ENCODE measurements around the gene KTN1. TPM values are rescaled to one million over a fixed set of nuclear protein-coding genes. Genes with fewer than 3 reads are reported as not detected.

The KTN1 gene
- total and polyA plus RNA-seq, 2 experiments from 2014 or later = 124 to 607 TPM

DNA sequence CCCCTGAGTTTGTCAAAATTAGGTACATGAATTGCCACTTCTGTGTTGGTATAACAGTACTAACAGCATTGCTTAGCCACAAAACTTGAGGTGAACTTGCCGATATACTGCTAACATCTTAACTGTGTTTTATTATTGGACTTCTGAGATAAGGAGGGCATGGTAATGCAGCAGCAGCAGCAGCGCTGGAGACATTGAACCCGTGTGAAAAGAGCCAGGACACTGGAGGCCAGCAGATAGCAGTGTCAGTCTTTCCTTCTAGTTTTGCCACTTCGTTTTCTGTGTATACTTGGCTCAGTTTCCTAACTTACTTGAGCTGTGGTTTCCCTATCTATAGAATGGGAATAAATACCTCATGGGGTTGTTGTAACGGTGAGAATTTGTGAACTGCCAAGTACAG is 82.7 kb downstream of the KTN1 start:
- Histone ChIP-seq H3K4me1 (ENCODE audit: insufficient read depth) (no peaks in the 10 kb centered on the region), H3K4me2 (no peak overlapping the region), H3K4me3 (no peak overlapping the region), H3K27me3 (ENCODE audit: insufficient read depth) (no peaks in the 10 kb centered on the region), H4K20me1 (replicated peaks; ENCODE audit: insufficient read depth) (no peaks in the 10 kb centered on the region), H3K79me2 (replicated peaks; ENCODE audit: insufficient read depth) (no peaks in the 10 kb centered on the region), H3K27ac (ENCODE audit: low read depth) (no peak overlapping the region), H2AFZ (no peak overlapping the region), H3F3A (replicated peaks; ENCODE audit: low read depth) (no peaks in the 10 kb centered on the region), H3K9me2 (ENCODE audit: insufficient read depth) (no peaks in the 10 kb centered on the region), H3K36me3 (ENCODE audit: insufficient read depth) (peaks cover 9% of the 10 kb centered on the region; the same call in 1 of the 2 replicates)
- Mint-ChIP-seq H3K27ac (no peak overlapping the region), H3K36me3 (ENCODE audit: low read depth) (peaks cover 34% of the 10 kb centered on the region; the same call in 2 of the 3 replicates), H3K4me3 (no peak overlapping the region), H3K4me1 (no peaks in the 10 kb centered on the region), H3K9me3 (no peaks in the 10 kb centered on the region), H3K27me3 (ENCODE audit: insufficient read depth, low read depth, poor library complexity) (no peaks in the 10 kb centered on the region)
- TF ChIP-seq NANOG (IDR thresholded peaks at IDR 0.05; ENCODE audit: borderline replicate concordance) (no peak), EZH2 (IDR thresholded peaks at IDR 0.05; ENCODE audit: low read depth, unreplicated experiment) (no peak), CREB1 (CRISPR knock-in tag; IDR thresholded peaks at IDR 0.05; ENCODE audit: low read depth) (no peak), ZNF114 (CRISPR knock-in tag; IDR thresholded peaks at IDR 0.05) (no peak), JUNB (IDR thresholded peaks at IDR 0.05; ENCODE audit: unreplicated experiment) (no peak), STAT1 (IDR thresholded peaks at IDR 0.05; ENCODE audit: unreplicated experiment) (no peak), POLR2AphosphoS5 (IDR thresholded peaks at IDR 0.05; ENCODE audit: low read depth) (no peak), EZH2phosphoT487 (IDR thresholded peaks at IDR 0.05; ENCODE audit: unreplicated experiment) (no peak), ZNF331 (CRISPR knock-in tag; IDR thresholded peaks at IDR 0.05; ENCODE audit: low read depth) (no peak)
- TF ChIP-seq, protein P1, sequence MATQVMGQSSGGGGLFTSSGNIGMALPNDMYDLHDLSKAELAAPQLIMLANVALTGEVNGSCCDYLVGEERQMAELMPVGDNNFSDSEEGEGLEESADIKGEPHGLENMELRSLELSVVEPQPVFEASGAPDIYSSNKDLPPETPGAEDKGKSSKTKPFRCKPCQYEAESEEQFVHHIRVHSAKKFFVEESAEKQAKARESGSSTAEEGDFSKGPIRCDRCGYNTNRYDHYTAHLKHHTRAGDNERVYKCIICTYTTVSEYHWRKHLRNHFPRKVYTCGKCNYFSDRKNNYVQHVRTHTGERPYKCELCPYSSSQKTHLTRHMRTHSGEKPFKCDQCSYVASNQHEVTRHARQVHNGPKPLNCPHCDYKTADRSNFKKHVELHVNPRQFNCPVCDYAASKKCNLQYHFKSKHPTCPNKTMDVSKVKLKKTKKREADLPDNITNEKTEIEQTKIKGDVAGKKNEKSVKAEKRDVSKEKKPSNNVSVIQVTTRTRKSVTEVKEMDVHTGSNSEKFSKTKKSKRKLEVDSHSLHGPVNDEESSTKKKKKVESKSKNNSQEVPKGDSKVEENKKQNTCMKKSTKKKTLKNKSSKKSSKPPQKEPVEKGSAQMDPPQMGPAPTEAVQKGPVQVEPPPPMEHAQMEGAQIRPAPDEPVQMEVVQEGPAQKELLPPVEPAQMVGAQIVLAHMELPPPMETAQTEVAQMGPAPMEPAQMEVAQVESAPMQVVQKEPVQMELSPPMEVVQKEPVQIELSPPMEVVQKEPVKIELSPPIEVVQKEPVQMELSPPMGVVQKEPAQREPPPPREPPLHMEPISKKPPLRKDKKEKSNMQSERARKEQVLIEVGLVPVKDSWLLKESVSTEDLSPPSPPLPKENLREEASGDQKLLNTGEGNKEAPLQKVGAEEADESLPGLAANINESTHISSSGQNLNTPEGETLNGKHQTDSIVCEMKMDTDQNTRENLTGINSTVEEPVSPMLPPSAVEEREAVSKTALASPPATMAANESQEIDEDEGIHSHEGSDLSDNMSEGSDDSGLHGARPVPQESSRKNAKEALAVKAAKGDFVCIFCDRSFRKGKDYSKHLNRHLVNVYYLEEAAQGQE (IDR thresholded peaks at IDR 0.05; ENCODE audit: unreplicated experiment) = no peak
- TF ChIP-seq, protein P2, sequence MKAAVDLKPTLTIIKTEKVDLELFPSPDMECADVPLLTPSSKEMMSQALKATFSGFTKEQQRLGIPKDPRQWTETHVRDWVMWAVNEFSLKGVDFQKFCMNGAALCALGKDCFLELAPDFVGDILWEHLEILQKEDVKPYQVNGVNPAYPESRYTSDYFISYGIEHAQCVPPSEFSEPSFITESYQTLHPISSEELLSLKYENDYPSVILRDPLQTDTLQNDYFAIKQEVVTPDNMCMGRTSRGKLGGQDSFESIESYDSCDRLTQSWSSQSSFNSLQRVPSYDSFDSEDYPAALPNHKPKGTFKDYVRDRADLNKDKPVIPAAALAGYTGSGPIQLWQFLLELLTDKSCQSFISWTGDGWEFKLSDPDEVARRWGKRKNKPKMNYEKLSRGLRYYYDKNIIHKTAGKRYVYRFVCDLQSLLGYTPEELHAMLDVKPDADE (IDR thresholded peaks at IDR 0.05) = no peak
- TF ChIP-seq, protein P3, sequence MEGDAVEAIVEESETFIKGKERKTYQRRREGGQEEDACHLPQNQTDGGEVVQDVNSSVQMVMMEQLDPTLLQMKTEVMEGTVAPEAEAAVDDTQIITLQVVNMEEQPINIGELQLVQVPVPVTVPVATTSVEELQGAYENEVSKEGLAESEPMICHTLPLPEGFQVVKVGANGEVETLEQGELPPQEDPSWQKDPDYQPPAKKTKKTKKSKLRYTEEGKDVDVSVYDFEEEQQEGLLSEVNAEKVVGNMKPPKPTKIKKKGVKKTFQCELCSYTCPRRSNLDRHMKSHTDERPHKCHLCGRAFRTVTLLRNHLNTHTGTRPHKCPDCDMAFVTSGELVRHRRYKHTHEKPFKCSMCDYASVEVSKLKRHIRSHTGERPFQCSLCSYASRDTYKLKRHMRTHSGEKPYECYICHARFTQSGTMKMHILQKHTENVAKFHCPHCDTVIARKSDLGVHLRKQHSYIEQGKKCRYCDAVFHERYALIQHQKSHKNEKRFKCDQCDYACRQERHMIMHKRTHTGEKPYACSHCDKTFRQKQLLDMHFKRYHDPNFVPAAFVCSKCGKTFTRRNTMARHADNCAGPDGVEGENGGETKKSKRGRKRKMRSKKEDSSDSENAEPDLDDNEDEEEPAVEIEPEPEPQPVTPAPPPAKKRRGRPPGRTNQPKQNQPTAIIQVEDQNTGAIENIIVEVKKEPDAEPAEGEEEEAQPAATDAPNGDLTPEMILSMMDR (conservative IDR thresholded peaks at IDR 0.05; ENCODE audit: low read depth in 2 of 2) = no peak
- TF ChIP-seq, protein P4, sequence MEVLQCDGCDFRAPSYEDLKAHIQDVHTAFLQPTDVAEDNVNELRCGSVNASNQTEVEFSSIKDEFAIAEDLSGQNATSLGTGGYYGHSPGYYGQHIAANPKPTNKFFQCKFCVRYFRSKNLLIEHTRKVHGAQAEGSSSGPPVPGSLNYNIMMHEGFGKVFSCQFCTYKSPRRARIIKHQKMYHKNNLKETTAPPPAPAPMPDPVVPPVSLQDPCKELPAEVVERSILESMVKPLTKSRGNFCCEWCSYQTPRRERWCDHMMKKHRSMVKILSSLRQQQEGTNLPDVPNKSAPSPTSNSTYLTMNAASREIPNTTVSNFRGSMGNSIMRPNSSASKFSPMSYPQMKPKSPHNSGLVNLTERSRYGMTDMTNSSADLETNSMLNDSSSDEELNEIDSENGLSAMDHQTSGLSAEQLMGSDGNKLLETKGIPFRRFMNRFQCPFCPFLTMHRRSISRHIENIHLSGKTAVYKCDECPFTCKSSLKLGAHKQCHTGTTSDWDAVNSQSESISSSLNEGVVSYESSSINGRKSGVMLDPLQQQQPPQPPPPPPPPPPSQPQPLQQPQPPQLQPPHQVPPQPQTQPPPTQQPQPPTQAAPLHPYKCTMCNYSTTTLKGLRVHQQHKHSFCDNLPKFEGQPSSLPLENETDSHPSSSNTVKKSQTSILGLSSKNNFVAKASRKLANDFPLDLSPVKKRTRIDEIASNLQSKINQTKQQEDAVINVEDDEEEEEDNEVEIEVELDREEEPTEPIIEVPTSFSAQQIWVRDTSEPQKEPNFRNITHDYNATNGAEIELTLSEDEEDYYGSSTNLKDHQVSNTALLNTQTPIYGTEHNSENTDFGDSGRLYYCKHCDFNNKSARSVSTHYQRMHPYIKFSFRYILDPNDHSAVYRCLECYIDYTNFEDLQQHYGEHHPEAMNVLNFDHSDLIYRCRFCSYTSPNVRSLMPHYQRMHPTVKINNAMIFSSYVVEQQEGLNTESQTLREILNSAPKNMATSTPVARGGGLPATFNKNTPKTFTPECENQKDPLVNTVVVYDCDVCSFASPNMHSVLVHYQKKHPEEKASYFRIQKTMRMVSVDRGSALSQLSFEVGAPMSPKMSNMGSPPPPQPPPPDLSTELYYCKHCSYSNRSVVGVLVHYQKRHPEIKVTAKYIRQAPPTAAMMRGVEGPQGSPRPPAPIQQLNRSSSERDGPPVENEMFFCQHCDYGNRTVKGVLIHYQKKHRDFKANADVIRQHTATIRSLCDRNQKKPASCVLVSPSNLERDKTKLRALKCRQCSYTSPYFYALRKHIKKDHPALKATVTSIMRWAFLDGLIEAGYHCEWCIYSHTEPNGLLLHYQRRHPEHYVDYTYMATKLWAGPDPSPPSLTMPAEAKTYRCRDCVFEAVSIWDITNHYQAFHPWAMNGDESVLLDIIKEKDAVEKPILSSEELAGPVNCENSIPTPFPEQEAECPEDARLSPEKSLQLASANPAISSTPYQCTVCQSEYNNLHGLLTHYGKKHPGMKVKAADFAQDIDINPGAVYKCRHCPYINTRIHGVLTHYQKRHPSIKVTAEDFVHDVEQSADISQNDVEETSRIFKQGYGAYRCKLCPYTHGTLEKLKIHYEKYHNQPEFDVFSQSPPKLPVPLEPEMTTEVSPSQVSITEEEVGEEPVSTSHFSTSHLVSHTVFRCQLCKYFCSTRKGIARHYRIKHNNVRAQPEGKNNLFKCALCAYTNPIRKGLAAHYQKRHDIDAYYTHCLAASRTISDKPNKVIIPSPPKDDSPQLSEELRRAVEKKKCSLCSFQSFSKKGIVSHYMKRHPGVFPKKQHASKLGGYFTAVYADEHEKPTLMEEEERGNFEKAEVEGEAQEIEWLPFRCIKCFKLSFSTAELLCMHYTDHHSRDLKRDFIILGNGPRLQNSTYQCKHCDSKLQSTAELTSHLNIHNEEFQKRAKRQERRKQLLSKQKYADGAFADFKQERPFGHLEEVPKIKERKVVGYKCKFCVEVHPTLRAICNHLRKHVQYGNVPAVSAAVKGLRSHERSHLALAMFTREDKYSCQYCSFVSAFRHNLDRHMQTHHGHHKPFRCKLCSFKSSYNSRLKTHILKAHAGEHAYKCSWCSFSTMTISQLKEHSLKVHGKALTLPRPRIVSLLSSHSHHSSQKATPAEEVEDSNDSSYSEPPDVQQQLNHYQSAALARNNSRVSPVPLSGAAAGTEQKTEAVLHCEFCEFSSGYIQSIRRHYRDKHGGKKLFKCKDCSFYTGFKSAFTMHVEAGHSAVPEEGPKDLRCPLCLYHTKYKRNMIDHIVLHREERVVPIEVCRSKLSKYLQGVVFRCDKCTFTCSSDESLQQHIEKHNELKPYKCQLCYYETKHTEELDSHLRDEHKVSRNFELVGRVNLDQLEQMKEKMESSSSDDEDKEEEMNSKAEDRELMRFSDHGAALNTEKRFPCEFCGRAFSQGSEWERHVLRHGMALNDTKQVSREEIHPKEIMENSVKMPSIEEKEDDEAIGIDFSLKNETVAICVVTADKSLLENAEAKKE (CRISPR knock-in tag; IDR thresholded peaks at IDR 0.05) = no peak
- no peak for DNase-seq (ENCODE audit: low spot score)
- no peak for ATAC-seq
